IMR-90 (cell line): ENCODE data around the gene ITGA5. TPM values are rescaled to one million over a fixed set of nuclear protein-coding genes. Genes with fewer than 3 reads are reported as not detected.

Experiments used
- ATAC-seq: fragments of 200-7000 bp; cut with Tn5 transposase; 2 replicates; pipeline ENCODE4 v1.9.1; 2020; ENCODE audit warnings: low read depth, mild to moderate bottlenecking, moderate library complexity
- BruUV-seq: library from RNA; stranded (reverse); fragments of 400-500 nt; replicated peaks from 2 replicates; lab custom pipeline; 2021; lab: Mats Ljungman, UMichigan
- CTCF ChIA-PET: fragments of 300-600 bp; formaldehyde crosslinking; extraction: SDS; loops from one replicate; lab custom pipeline; 2021; ENCODE audit warnings: antibody characterized with exemption; lab: Yijun Ruan, JAX
- POLR2A ChIA-PET: fragments of 300-600 bp; sonication (Branson Sonifier 250); formaldehyde crosslinking; loops from one replicate; lab custom pipeline; 2022; ENCODE audit warnings: antibody characterized with exemption; ENCODE audit not compliant: unreplicated experiment; lab: Charles Lee
- DNase-seq: peaks from one replicate; pipeline ENCODE4 v3.0.0; 2013
- H2AFZ ChIP-seq: replicated peaks from 2 replicates; pipeline ENCODE3; 2013; ENCODE audit warnings: low read length, mild to moderate bottlenecking; ENCODE audit not compliant: poor library complexity
- H2AK5ac ChIP-seq: 2 replicates; pipeline ENCODE4 v1.6.1; 2013; ENCODE audit warnings: low read depth, low read length, inconsistent platforms
- H2AK9ac ChIP-seq: replicated peaks from 2 replicates; pipeline ENCODE3; 2013; ENCODE audit warnings: mild to moderate bottlenecking, low read depth, low read length, moderate library complexity; ENCODE audit not compliant: poor library complexity
- H2BK120ac ChIP-seq: 2 replicates; pipeline ENCODE4 v1.6.1; 2013; ENCODE audit warnings: low read depth, low read length, inconsistent platforms
- H2BK15ac ChIP-seq: 3 replicates; pipeline ENCODE4 v1.6.1; 2013; ENCODE audit warnings: low read depth, low read length, inconsistent platforms
- H2BK20ac ChIP-seq: 2 replicates; pipeline ENCODE4 v1.6.1; 2013; ENCODE audit warnings: low read depth, mild to moderate bottlenecking, inconsistent platforms, low read length, moderate library complexity
- H2BK5ac ChIP-seq: 2 replicates; pipeline ENCODE4 v1.6.1; 2013; ENCODE audit warnings: mild to moderate bottlenecking, low read depth, low read length, inconsistent platforms; ENCODE audit not compliant: poor library complexity, severe bottlenecking
- H3K14ac ChIP-seq: replicated peaks from 2 replicates; pipeline ENCODE4 v1.6.1; 2013; ENCODE audit warnings: low read depth, low read length, inconsistent platforms
- H3K18ac ChIP-seq: 2 replicates; pipeline ENCODE4 v1.6.1; 2013; ENCODE audit warnings: low read depth, low read length, control low read depth
- H3K23ac ChIP-seq: 2 replicates; pipeline ENCODE4 v1.6.1; 2013; ENCODE audit warnings: low read depth, low read length, inconsistent platforms
- H3K27ac ChIP-seq: 2 replicates; pipeline ENCODE4 v1.5.1; 2013; ENCODE audit warnings: mild to moderate bottlenecking, control low read depth, low read length; ENCODE audit not compliant: insufficient read depth
- H3K27me3 ChIP-seq: 2 replicates; pipeline ENCODE4 v1.6.1; 2013; ENCODE audit warnings: low read length; ENCODE audit not compliant: control insufficient read depth, insufficient read depth
- H3K36me3 ChIP-seq: 2 replicates; pipeline ENCODE4 v1.6.1; 2013; ENCODE audit warnings: low read length, mixed read lengths; ENCODE audit not compliant: control insufficient read depth, insufficient read depth
- H3K4ac ChIP-seq: 2 replicates; pipeline ENCODE4 v1.6.1; 2013; ENCODE audit warnings: low read depth, low read length, inconsistent platforms
- H3K4me1 ChIP-seq: 2 replicates; pipeline ENCODE4 v1.6.1; 2013; ENCODE audit warnings: low read length, mixed read lengths; ENCODE audit not compliant: control insufficient read depth, insufficient read depth
- H3K4me2 ChIP-seq: 2 replicates; pipeline ENCODE4 v1.6.1; 2013; ENCODE audit warnings: low read depth, mild to moderate bottlenecking, control low read depth, low read length, moderate library complexity
- H3K4me3 ChIP-seq: 2 replicates; pipeline ENCODE4 v1.5.1; 2013; ENCODE audit warnings: low read depth, mild to moderate bottlenecking, control low read depth, low read length, moderate library complexity; ENCODE audit not compliant: insufficient read depth
- H3K56ac ChIP-seq: 2 replicates; pipeline ENCODE4 v1.6.1; 2013; ENCODE audit warnings: low read length, inconsistent platforms; ENCODE audit not compliant: insufficient read depth; ENCODE audit errors: extremely low read depth
- H3K79me1 ChIP-seq, 2 experiments: 2 replicates each; pipeline ENCODE4 v1.6.1; 2013; ENCODE audit warnings: low read length in 2 of 2, inconsistent platforms in 1 of 2, low read depth in 1 of 2
- H3K9ac ChIP-seq: 2 replicates; pipeline ENCODE4 v1.6.1; 2013; ENCODE audit warnings: low read depth, low read length, control low read depth
- H3K9me1 ChIP-seq: 2 replicates; pipeline ENCODE4 v1.6.1; 2013; ENCODE audit warnings: low read length, inconsistent platforms; ENCODE audit not compliant: insufficient read depth
- H3K9me3 ChIP-seq: 2 replicates; pipeline ENCODE4 v1.6.1; 2013; ENCODE audit warnings: low read length; ENCODE audit not compliant: control insufficient read depth, insufficient read depth
- H4K20me1 ChIP-seq: 2 replicates; pipeline ENCODE4 v1.6.1; 2013; ENCODE audit warnings: low read length, inconsistent platforms; ENCODE audit not compliant: insufficient read depth
- H4K5ac ChIP-seq: 2 replicates; pipeline ENCODE4 v1.6.1; 2013; ENCODE audit warnings: mild to moderate bottlenecking, low read depth, low read length, control low read depth
- H4K8ac ChIP-seq, 2 experiments: 2 replicates each; pipeline ENCODE4 v1.6.1; 2013; ENCODE audit warnings: low read depth in 2 of 2, low read length in 2 of 2, control low read depth in 1 of 2, inconsistent platforms in 1 of 2
- H4K91ac ChIP-seq: 2 replicates; pipeline ENCODE4 v1.6.1; 2013; ENCODE audit warnings: low read depth, low read length, inconsistent platforms; ENCODE audit not compliant: insufficient read depth
- BHLHE40 ChIP-seq: fragments of 150-350 bp; IDR thresholded peaks from 2 replicates; pipeline ENCODE4 v1.6.1; 2016; ENCODE audit warnings: mild to moderate bottlenecking, low read depth, low read length
- CEBPB ChIP-seq: IDR thresholded peaks from 2 replicates; pipeline ENCODE4 v1.6.1; 2012; ENCODE audit warnings: low read depth, low read length, improper control_type of control experiment
- CHD1 ChIP-seq: IDR thresholded peaks from 2 replicates; pipeline ENCODE4 v1.6.1; 2012; ENCODE audit warnings: low read depth, low read length, improper control_type of control experiment
- CTCF ChIP-seq: conservative IDR thresholded peaks from 2 replicates; pipeline ENCODE4 v1.5.1; 2012; ENCODE audit warnings: mild to moderate bottlenecking, low read depth, low read length, improper control_type of control experiment
- ELK1 ChIP-seq: fragments of 150-350 bp; IDR thresholded peaks from 2 replicates; pipeline ENCODE4 v1.6.1; 2016; ENCODE audit warnings: low read depth, mild to moderate bottlenecking, low read length, moderate library complexity, borderline replicate concordance
- MAFK ChIP-seq: IDR thresholded peaks from 2 replicates; pipeline ENCODE4 v1.6.1; 2012; ENCODE audit warnings: low read depth, low read length, improper control_type of control experiment
- MAZ ChIP-seq: IDR thresholded peaks from 2 replicates; pipeline ENCODE4 v1.6.1; 2012; ENCODE audit warnings: low read depth, mild to moderate bottlenecking, low read length, improper control_type of control experiment, moderate library complexity, borderline replicate concordance
- MXI1 ChIP-seq: IDR thresholded peaks from 2 replicates; pipeline ENCODE4 v1.6.1; 2012; ENCODE audit warnings: low read depth, mild to moderate bottlenecking, low read length, moderate library complexity, borderline replicate concordance
- NFE2L2 ChIP-seq: fragments of 150-350 bp; IDR thresholded peaks from 2 replicates; pipeline ENCODE4 v1.6.1; 2016; ENCODE audit warnings: low read depth, mild to moderate bottlenecking, low read length
- POLR2A ChIP-seq: IDR thresholded peaks from 2 replicates; pipeline ENCODE4 v1.6.1; 2012; ENCODE audit warnings: mild to moderate bottlenecking, low read depth, low read length
- RCOR1 ChIP-seq: IDR thresholded peaks from 2 replicates; pipeline ENCODE4 v1.6.1; 2012; ENCODE audit warnings: mild to moderate bottlenecking, low read length, improper control_type of control experiment; ENCODE audit not compliant: insufficient replicate concordance
- RFX5 ChIP-seq: IDR thresholded peaks from 2 replicates; pipeline ENCODE4 v1.8.0; 2012; ENCODE audit warnings: low read depth, mild to moderate bottlenecking, low read length, moderate library complexity
- SMC3 ChIP-seq: fragments of 150-350 bp; IDR thresholded peaks from 2 replicates; pipeline ENCODE4 v1.6.1; 2016; ENCODE audit warnings: low read depth, mild to moderate bottlenecking, antibody characterized with exemption, low read length, moderate library complexity
- WGBS, 2 experiments: methylation state at CpG; one replicate each; pipeline versions ENCODE4 v1.1.5 to v1.1.7; 2013; ENCODE audit warnings: missing lambda C conversion rate in 2 of 2; ENCODE audit not compliant: insufficient read length in 1 of 2; ENCODE audit errors: extremely low coverage in 2 of 2; 5-methylcytosine and 5-hydroxymethylcytosine counted together
- dilution Hi-C: fragments of 300-500 bp; cut with HindIII; formaldehyde crosslinking; loops from one replicate; pipeline ENCODE4 v1.14.3; 2018; ENCODE audit warnings: low sequenced_read_pairs; ENCODE audit not compliant: unreplicated experiment
- in situ Hi-C: fragments of 300-500 bp; cut with MboI; formaldehyde crosslinking; loops from 3 replicates; pipeline ENCODE4 v1.14.3; 2019; ENCODE audit warnings: low sequenced_read_pairs, inconsistent platforms, mixed read lengths
- intact Hi-C: fragments of 100-400 bp; cut with micrococcal nuclease; formaldehyde crosslinking; loops from 2 replicates; pipeline ENCODE4 v1.10.0; 2022
- polyA plus RNA-seq, 3 experiments: library from polyadenylated mRNA; depleted of rRNA; stranded (reverse); fragments of >200 nt; gene quantifications; 2 replicates each; pipeline ENCODE4 v1.2.3, GENCODE V29; 2012; ENCODE audit warnings: low replicate concordance in 1 of 3
- total RNA-seq: library from RNA; depleted of rRNA; stranded (reverse); fragments of >200 nt; gene quantifications from 2 replicates; pipeline ENCODE4 v1.2.3, GENCODE V29; 2012

ITGA5 gene
- total and polyA plus RNA-seq, 2 of the 4 experiments (the other 2 are of a cell fraction) = 159 to 259 TPM

GRCh38 chr12:54442961-54443360 lies 23.9 kb upstream of the ITGA5 start:
- no CpG with 5 or more reads among the region's 1 CpG for WGBS, 2 experiments
- Histone ChIP-seq H3K9me1 (no peaks in the 10 kb centered on the region), H3K14ac (no peak overlapping the region), H3K4me2 (no peak overlapping the region), H2BK5ac (no peak overlapping the region), H3K79me1 (no peaks in the 10 kb centered on the region), H3K4me1 (peaks cover 4% of the 10 kb centered on the region), H3K18ac (no peak overlapping the region), H4K91ac (no peak overlapping the region), H4K5ac (no peak overlapping the region), H4K8ac (no peak overlapping the region), H2AK9ac (no peak overlapping the region), H3K56ac (no peak overlapping the region), H4K20me1 (no peaks in the 10 kb centered on the region), H2BK20ac (no peak overlapping the region), H3K9me3 (no peaks in the 10 kb centered on the region), H3K27me3 (peaks cover 26% of the 10 kb centered on the region), H3K36me3 (no peaks in the 10 kb centered on the region), H2AFZ (no peak overlapping the region), H3K9ac (no peak overlapping the region), H3K4ac (no peak overlapping the region), H3K23ac (no peak overlapping the region), H3K4me3 (no peak overlapping the region), H2BK15ac (no peak overlapping the region), H2AK5ac (no peak overlapping the region), H2BK120ac (no peak overlapping the region), H3K27ac (no peak overlapping the region)
- BruUV-seq = no TSS peak
- in situ Hi-C loops = loop anchor here (5.0 kb wide), 1 partner anchor 46 kb away; no protein-coding TSS in a partner anchor
- no peak for DNase-seq
- ChIA-PET CTCF (interaction anchor here (0.6 to 8.1 kb wide), 4 partner anchors 12 to 1567 kb away, joined by 3 to 77 read pairs (median 4); no protein-coding TSS in a partner anchor), POLR2A (interaction anchor here (0.6 kb wide), 1 partner anchor 118 kb away, joined by 4 read pairs; the partner anchor contains the start of gene COPZ1)
- intact Hi-C loops = no loop called here
- dilution Hi-C loops = no loop called here
- ATAC-seq = no peak
- TF ChIP-seq POLR2A = no peak
- TF ChIP-seq RFX5 = no peak
- TF ChIP-seq ELK1 = no peak
- TF ChIP-seq MXI1 = no peak
- no peak for TF ChIP-seq CEBPB
- TF ChIP-seq MAFK = no peak
- TF ChIP-seq CTCF = no peak
- TF ChIP-seq MAZ = no peak
- TF ChIP-seq NFE2L2 = no peak
- no peak for TF ChIP-seq BHLHE40
- TF ChIP-seq RCOR1 = no peak
- no peak for TF ChIP-seq CHD1
- TF ChIP-seq SMC3 = no peak
